Measurements from ENCODE around the gene PPP2R2B.

- no peak for TF ChIP-seq CEBPB (IDR thresholded peaks at IDR 0.05)
- no peak for TF ChIP-seq MAX (IDR thresholded peaks at IDR 0.05)
- TF ChIP-seq RAD21 (IDR thresholded peaks at IDR 0.05; ENCODE audit: low read depth): no peak
- TF ChIP-seq TAF1 (IDR thresholded peaks at IDR 0.05; ENCODE audit: low read depth): no peak
- TF ChIP-seq TEAD4 (IDR thresholded peaks at IDR 0.05): no peak
- TF ChIP-seq FOXM1 (IDR thresholded peaks at IDR 0.05; ENCODE audit: borderline replicate concordance, low read depth): no peak
- TF ChIP-seq EGR1 (IDR thresholded peaks at IDR 0.05): no peak
- no peak for TF ChIP-seq CREB1 (IDR thresholded peaks at IDR 0.05; ENCODE audit: low read depth)
- no peak for TF ChIP-seq EP300 (IDR thresholded peaks at IDR 0.05; ENCODE audit: borderline replicate concordance)
- no peak for TF ChIP-seq REST (IDR thresholded peaks at IDR 0.05; ENCODE audit: low read depth)
- no peak for TF ChIP-seq YY1 (IDR thresholded peaks at IDR 0.05; ENCODE audit: low read depth)
These were observed 57.6 kb downstream of the PPP2R2B start for GRCh38 chr5:146820987-146821386.
